ENCODE results near the gene UBAC2. TPM values are rescaled to one million over a fixed set of nuclear protein-coding genes. Genes with fewer than 3 reads are reported as not detected.

The UBAC2 gene
- total and polyA plus RNA-seq, 4 donors = 32.9 to 42.3 (median 35.3) TPM

DNA sequence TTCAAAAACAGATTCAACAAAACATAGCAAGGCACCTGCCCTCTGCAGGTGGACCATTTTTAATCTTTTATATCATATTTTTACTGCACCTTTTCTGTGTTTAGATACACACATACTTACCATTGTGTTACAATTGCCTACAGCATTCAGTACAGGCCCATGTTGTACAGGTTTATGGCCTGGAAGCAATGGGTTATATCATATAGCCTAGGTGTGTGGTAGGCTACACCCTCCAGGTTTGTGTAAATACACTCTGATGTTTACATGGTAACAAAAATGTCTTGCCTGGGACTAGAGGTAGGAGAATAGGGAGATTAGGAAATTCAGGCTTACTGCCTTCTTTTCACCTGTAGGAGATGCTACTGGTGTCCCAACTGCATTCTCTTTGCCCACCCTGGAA, 8.2 kb upstream of the UBAC2 start:
- TF ChIP-seq, protein P1, sequence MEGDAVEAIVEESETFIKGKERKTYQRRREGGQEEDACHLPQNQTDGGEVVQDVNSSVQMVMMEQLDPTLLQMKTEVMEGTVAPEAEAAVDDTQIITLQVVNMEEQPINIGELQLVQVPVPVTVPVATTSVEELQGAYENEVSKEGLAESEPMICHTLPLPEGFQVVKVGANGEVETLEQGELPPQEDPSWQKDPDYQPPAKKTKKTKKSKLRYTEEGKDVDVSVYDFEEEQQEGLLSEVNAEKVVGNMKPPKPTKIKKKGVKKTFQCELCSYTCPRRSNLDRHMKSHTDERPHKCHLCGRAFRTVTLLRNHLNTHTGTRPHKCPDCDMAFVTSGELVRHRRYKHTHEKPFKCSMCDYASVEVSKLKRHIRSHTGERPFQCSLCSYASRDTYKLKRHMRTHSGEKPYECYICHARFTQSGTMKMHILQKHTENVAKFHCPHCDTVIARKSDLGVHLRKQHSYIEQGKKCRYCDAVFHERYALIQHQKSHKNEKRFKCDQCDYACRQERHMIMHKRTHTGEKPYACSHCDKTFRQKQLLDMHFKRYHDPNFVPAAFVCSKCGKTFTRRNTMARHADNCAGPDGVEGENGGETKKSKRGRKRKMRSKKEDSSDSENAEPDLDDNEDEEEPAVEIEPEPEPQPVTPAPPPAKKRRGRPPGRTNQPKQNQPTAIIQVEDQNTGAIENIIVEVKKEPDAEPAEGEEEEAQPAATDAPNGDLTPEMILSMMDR (IDR thresholded peaks at IDR 0.05; ENCODE audit: low read depth, low read length, missing input control) = no peak
- TF ChIP-seq RXRA (IDR thresholded peaks at IDR 0.05) (no peak), JUND (IDR thresholded peaks at IDR 0.05) (no peak), RAD21 (IDR thresholded peaks at IDR 0.05) (no peak), GABPA (IDR thresholded peaks at IDR 0.05 in 1 of 2, conservative IDR thresholded peaks at IDR 0.05 in 1 of 2) (no peak), YY1 (IDR thresholded peaks at IDR 0.05) (no peak), FOXA1 (IDR thresholded peaks at IDR 0.05) (no peak), SP1 (IDR thresholded peaks at IDR 0.05) (no peak), TAF1 (conservative IDR thresholded peaks at IDR 0.05) (no peak), EGR1 (IDR thresholded peaks at IDR 0.05; ENCODE audit: low read depth in 2 of 2) (no peak), NR2F2 (IDR thresholded peaks at IDR 0.05) (no peak), HNF4G (IDR thresholded peaks at IDR 0.05) (no peak), HNF4A (conservative IDR thresholded peaks at IDR 0.05) (no peak), FOXA2 (IDR thresholded peaks at IDR 0.05) (no peak)
- TF ChIP-seq, protein P2, sequence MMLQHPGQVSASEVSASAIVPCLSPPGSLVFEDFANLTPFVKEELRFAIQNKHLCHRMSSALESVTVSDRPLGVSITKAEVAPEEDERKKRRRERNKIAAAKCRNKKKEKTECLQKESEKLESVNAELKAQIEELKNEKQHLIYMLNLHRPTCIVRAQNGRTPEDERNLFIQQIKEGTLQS (IDR thresholded peaks at IDR 0.05) = no peak
- TF ChIP-seq, protein P3, sequence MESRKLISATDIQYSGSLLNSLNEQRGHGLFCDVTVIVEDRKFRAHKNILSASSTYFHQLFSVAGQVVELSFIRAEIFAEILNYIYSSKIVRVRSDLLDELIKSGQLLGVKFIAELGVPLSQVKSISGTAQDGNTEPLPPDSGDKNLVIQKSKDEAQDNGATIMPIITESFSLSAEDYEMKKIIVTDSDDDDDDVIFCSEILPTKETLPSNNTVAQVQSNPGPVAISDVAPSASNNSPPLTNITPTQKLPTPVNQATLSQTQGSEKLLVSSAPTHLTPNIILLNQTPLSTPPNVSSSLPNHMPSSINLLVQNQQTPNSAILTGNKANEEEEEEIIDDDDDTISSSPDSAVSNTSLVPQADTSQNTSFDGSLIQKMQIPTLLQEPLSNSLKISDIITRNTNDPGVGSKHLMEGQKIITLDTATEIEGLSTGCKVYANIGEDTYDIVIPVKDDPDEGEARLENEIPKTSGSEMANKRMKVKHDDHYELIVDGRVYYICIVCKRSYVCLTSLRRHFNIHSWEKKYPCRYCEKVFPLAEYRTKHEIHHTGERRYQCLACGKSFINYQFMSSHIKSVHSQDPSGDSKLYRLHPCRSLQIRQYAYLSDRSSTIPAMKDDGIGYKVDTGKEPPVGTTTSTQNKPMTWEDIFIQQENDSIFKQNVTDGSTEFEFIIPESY (IDR thresholded peaks at IDR 0.05) = no peak
- TF ChIP-seq, protein P4, sequence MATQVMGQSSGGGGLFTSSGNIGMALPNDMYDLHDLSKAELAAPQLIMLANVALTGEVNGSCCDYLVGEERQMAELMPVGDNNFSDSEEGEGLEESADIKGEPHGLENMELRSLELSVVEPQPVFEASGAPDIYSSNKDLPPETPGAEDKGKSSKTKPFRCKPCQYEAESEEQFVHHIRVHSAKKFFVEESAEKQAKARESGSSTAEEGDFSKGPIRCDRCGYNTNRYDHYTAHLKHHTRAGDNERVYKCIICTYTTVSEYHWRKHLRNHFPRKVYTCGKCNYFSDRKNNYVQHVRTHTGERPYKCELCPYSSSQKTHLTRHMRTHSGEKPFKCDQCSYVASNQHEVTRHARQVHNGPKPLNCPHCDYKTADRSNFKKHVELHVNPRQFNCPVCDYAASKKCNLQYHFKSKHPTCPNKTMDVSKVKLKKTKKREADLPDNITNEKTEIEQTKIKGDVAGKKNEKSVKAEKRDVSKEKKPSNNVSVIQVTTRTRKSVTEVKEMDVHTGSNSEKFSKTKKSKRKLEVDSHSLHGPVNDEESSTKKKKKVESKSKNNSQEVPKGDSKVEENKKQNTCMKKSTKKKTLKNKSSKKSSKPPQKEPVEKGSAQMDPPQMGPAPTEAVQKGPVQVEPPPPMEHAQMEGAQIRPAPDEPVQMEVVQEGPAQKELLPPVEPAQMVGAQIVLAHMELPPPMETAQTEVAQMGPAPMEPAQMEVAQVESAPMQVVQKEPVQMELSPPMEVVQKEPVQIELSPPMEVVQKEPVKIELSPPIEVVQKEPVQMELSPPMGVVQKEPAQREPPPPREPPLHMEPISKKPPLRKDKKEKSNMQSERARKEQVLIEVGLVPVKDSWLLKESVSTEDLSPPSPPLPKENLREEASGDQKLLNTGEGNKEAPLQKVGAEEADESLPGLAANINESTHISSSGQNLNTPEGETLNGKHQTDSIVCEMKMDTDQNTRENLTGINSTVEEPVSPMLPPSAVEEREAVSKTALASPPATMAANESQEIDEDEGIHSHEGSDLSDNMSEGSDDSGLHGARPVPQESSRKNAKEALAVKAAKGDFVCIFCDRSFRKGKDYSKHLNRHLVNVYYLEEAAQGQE (IDR thresholded peaks at IDR 0.05) = no peak
- TF ChIP-seq, protein P5, sequence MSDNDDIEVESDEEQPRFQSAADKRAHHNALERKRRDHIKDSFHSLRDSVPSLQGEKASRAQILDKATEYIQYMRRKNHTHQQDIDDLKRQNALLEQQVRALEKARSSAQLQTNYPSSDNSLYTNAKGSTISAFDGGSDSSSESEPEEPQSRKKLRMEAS (IDR thresholded peaks at IDR 0.05) = no peak
- H3K27ac ChIP-seq (ENCODE audit: low read depth in 1 of 2, low read length in 2 of 2) = no peak overlapping the region
- H3K36me3 ChIP-seq (ENCODE audit: control insufficient read depth in 4 of 4, insufficient read depth in 3 of 4, low read depth in 1 of 4, low read length in 3 of 4) = no peaks in the 10 kb centered on the region
- no peak overlapping the region for H3K9ac ChIP-seq (ENCODE audit: low read depth in 1 of 2, low read length in 2 of 2)
- H3K9me3 ChIP-seq (ENCODE audit: control insufficient read depth in 4 of 4, low read length in 3 of 4) = no peaks in the 10 kb centered on the region
- H3K4me3 ChIP-seq (ENCODE audit: low read depth in 1 of 3, low read length in 3 of 3) = no peak overlapping the region
- no peak for DNase-seq (ENCODE audit: low spot score)
- no peaks in the 10 kb centered on the region for H3K27me3 ChIP-seq (ENCODE audit: control insufficient read depth in 4 of 4, insufficient read depth in 4 of 4, low read length in 3 of 4)
- H3K4me1 ChIP-seq (ENCODE audit: control insufficient read depth in 4 of 4, insufficient read depth in 4 of 4, low read length in 3 of 4) = no peaks in the 10 kb centered on the region
